GM21723 (cell line): ENCODE results near the gene ITSN2.

Experiments used
- ATAC-seq: cut with Tn5 transposase; IDR thresholded peaks from one replicate; pipeline ENCODE4 v1.9.1; 2021; ENCODE audit warnings: mild to moderate bottlenecking, moderate library complexity; ENCODE audit not compliant: unreplicated experiment

Gene ITSN2

GRCh38 chr2:24273598-24273997 is 86.7 kb downstream of the ITSN2 start:
- no peak for ATAC-seq

GRCh38 chr2:24272907-24273306 is 87.4 kb downstream of the ITSN2 start:
- no peak for ATAC-seq

GRCh38 chr2:24272161-24272802 is 88.1 kb downstream of the ITSN2 start:
- ATAC-seq, result no peak

GRCh38 chr2:24269265-24269664 is 91.1 kb downstream of the ITSN2 start:
- no peak for ATAC-seq

- ATAC-seq, result no peak
Measured at GRCh38 chr2:24265212-24265611, 95.1 kb downstream of the ITSN2 start.

GRCh38 chr2:24262421-24262970 is 97.8 kb downstream of the ITSN2 start:
- no peak for ATAC-seq

- ATAC-seq, result no peak
Measured at GRCh38 chr2:24261441-24261840, 98.9 kb downstream of the ITSN2 start.

- no peak for ATAC-seq
Measured at GRCh38 chr2:24259316-24259715, 101.0 kb downstream of the ITSN2 start.

- ATAC-seq, result no peak
Measured at GRCh38 chr2:24258718-24259117, 101.6 kb downstream of the ITSN2 start.

GRCh38 chr2:24253303-24253919 is 106.9 kb downstream of the ITSN2 start:
- ATAC-seq, result no peak

GRCh38 chr2:24247592-24247991 is 112.7 kb downstream of the ITSN2 start:
- ATAC-seq, result no peak

GRCh38 chr2:24247164-24247563 is 113.2 kb downstream of the ITSN2 start:
- no peak for ATAC-seq

- no peak for ATAC-seq
Measured at GRCh38 chr2:24245986-24246776, 114.2 kb downstream of the ITSN2 start.

GRCh38 chr2:24241528-24241927 is 118.8 kb downstream of the ITSN2 start:
- no peak for ATAC-seq

GRCh38 chr2:24239553-24239952 is 120.8 kb downstream of the ITSN2 start:
- ATAC-seq, result no peak

GRCh38 chr2:24238158-24238557 is 122.2 kb downstream of the ITSN2 start:
- ATAC-seq, result no peak

- ATAC-seq, result no peak
Measured at GRCh38 chr2:24237313-24237712, 123.0 kb downstream of the ITSN2 start.

- ATAC-seq, result no peak
Measured at GRCh38 chr2:24233321-24233720, 127.0 kb downstream of the ITSN2 start.

- ATAC-seq, result no peak
Measured at GRCh38 chr2:24231461-24231881, 128.9 kb downstream of the ITSN2 start.

GRCh38 chr2:24228470-24228869 is 131.9 kb downstream of the ITSN2 start:
- no peak for ATAC-seq

GRCh38 chr2:24225499-24226242 is 134.7 kb downstream of the ITSN2 start:
- ATAC-seq, result no peak
